NCI-H345 treated with DMSO at 0.1 percent for 48 hours (cell line): ENCODE data around the gene VPS35L.
"Not testable (repeated sequence)": the region's sequence is repeated elsewhere in the genome, so short reads cannot be mapped to it uniquely, and the experiment has no call there.

ENCODE experiments used
- DNase-seq: peaks from one replicate; lab custom pipeline; 2025; ENCODE audit not compliant: unreplicated experiment; lab: John Stamatoyannopoulos, UW

VPS35L gene

GRCh38 chr16:19649980-19650379 lies 94.5 kb downstream of the VPS35L start:
- DNase-seq, result no peak

DNA sequence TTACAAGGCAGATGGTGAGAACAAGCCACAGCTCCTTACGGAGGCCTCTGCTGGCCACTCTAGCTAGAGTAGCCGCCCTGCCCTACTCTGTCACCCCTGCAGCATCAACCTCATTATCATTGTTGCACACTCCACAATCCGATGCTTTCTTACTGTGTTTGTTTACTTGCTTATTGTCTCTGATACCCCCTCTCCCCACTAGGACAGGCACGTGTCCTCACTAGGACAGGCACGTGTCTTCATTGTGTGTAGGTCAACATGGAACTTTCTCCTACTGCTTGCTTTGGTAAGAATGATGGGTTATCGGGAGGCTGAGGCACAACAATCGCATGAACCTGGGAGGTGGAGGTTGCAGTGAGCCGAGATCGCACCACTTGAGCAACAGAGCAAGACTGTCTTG lies 98.6 kb downstream of the VPS35L start:
- no peak for DNase-seq

DNA sequence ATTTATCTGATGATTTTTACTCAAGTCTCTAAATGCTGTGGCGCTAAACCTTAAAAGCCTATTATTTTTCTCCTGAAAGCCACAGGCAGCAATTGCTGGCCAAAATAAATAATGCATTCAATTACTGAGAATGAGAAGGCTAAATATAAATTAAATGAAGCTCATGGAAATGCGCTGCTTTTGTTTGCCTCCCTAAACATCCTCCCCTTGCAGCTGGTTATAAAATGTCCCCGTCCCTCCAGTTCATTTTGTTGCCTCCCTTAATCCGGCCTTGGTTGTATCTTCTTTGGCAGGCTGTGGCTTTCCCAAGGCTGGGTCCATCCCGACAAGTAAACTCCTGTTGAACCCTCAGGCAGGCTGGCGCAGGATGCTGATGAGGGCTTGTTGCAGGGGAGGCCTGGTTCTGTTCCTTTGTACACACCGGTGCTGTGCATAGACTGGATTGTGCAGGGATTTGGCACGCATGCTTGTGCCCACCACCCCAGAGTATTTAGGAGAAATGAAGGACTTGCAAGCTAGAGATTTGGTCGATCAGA lies 99.8 kb downstream of the VPS35L start:
- no peak for DNase-seq

- DNase-seq, result no peak
These were observed 102.3 kb downstream of the VPS35L start for GRCh38 chr16:19657831-19658230.

GRCh38 chr16:19659554-19659953 lies 104.1 kb downstream of the VPS35L start:
- DNase-seq, result no peak

DNA sequence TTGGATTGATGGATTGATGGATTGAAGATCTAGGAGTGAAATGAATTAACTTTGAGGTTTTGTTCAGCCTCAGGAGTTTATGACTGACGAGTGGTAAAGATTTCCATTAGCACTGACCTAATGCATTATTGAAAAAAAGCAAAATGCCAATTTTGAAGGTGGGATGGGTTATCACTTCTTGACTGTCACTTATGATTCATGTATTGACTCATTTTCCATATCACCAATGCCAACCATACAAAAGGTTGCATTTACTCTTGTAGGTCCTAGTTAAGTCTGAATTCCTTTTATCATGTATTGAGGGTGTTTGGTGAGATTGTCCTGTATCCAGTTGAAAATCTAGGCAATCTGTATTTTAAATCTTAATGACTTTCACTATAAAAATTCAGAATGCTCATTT lies 104.9 kb downstream of the VPS35L start:
- no peak for DNase-seq

DNA sequence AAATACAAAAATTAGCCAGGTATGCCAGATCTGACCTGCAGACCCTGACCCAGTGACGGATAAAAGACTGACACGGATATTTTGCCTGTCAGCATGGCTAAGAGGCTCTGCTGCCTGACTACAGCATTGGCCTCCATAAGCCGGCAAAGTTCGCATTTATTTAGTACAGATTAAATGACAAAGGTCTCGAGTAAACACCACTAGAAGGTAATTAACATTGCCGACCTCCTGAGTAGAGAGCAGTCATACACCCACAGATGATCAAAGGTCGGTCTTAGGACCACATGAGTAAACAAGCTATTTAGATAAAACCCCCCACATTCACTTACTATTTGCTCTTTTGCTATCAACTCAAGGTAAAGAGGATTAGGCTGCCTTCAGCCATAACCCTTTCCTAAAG lies 106.8 kb downstream of the VPS35L start:
- no peak for DNase-seq

DNA sequence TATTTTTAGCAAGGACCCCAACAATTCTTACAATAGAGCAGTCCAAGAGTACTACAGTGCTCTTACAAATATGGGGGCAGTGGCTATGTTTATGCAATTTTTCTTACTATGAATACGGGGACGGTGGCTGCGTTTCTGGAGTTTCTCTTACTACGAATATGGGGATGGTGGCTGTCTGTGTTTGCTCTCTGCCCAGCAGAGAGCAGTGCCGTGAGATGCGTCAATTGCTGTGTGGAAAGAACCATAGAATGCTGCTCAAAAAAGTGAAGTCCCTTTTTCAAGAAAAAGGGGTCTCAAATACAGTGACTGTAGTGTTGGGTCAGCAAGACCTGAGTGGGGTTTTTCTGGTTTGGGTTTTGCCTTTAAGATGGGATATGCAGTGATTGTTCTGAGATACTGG lies 108.7 kb downstream of the VPS35L start:
- DNase-seq, result no peak

- not testable (repeated sequence) for DNase-seq
These were observed 109.8 kb downstream of the VPS35L start for GRCh38 chr16:19665313-19665712.

GRCh38 chr16:19666477-19666876 lies 111.0 kb downstream of the VPS35L start:
- no peak for DNase-seq

DNA sequence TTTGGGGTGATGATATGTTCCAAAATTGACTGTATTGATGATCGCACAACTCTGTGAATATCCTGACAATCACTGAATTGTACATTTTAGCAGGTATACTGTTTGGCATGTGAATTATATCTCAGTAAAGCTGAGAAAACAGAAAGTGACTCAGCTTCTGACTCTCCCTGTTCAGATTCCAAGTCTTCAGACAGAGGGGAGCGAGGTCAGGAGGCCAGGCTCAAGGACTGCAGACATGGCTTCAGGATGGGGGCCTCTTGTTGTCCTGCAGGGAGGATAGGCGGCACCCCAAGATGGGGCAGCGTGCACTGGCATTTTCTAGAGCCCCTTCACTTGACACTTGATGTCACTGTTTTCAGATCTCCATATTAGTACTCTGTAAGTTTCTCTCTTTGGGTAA lies 116.9 kb downstream of the VPS35L start:
- no peak for DNase-seq

GRCh38 chr16:19674485-19674884 lies 119.0 kb downstream of the VPS35L start:
- no peak for DNase-seq

DNA sequence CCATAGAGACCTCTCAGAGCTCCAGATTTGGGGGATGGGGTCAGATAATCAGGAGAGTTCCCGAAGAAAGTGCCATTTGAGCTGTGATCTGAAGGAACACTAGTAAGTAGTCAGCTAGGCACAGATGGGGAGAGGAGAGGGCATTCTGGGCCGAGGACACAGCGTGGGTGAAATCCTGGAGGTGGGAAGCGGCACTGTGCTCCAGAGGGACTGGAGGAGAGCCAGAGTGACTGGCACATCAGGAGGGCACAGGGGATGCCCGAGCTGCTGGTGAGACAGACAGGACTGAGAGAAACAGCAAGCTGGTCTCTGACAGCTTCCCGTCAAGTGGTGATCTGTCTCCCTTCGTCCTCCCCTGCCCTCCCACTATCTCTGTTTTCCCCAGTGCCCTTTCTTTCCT lies 121.9 kb downstream of the VPS35L start:
- no peak for DNase-seq

GRCh38 chr16:19678804-19679203 lies 123.3 kb downstream of the VPS35L start:
- DNase-seq, result no peak

DNA sequence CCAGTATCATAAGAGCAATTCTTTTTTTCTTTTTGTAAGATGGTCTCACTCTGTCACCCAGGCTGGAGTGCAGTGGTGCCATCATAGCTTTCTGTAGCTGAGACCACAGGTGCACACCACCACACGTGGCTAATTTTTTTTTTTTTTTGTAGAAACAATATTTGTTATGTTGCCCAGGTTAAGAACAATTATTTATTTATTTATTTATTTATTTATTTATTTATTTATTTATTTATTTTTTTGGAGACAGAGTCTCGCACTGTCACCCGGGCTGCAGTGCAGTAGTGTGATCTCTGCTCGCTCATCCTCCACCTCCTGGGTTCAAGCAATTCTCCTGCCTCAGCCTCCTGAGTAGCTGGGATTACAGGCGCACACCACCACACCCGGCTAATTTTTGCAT lies 123.8 kb downstream of the VPS35L start:
- DNase-seq, result not testable (repeated sequence)

GRCh38 chr16:19680881-19681340 lies 125.4 kb downstream of the VPS35L start:
- DNase-seq, result no peak

DNA sequence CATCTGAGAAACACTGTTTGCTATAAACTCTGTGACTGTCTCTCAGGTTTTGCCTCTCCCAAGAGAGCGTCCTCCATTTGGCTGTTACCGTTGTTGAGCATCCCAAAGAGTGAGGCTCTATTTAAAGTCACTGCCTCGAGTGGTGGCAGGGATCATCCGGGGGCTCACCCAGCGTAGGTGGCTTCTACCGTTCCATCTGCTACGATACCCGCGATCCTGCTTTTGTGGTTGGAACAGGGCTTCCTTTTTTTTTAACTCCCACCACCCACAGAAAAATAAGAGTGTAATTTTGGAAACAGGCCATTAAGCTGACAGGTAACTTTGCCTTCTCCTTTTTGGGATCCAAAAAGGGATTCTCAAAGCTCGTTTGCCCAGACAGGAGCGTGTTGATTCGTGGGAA lies 126.1 kb downstream of the VPS35L start:
- DNase-seq, result no peak

- DNase-seq, result no peak
These were observed 128.1 kb downstream of the VPS35L start for GRCh38 chr16:19683453-19684236.

GRCh38 chr16:19685176-19685575 lies 129.7 kb downstream of the VPS35L start:
- DNase-seq, result no peak

GRCh38 chr16:19687279-19687678 lies 131.8 kb downstream of the VPS35L start:
- DNase-seq, result no peak

GRCh38 chr16:19688396-19689024 lies 133.0 kb downstream of the VPS35L start:
- DNase-seq, result no peak

DNA sequence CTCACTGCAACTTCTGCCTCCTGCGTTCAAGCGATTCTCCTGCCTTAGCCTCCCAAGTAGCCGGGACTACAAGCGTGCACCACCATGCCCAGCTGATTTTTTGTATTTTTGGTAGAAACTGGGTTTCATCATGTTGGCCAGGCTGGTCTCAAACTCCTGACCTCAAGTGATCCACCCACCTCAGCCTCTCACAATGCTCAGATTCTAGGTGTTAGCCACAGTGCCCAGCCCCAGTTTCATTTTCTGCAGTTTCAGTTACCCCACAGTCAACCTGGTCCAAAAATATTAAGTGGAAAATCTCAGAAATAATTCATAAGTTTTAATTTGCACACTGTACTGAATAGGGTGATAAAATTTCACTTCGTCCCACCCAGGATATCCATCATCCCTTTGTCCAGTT lies 133.8 kb downstream of the VPS35L start:
- no peak for DNase-seq
